Central memory CD8-positive, alpha-beta T cell (primary cell): ENCODE results near the gene IL20.
A peak's percentile ranks its signal among the peaks of the same experiment; 100 is the strongest.
"Not testable (repeated sequence)": the region's sequence is repeated elsewhere in the genome, so short reads cannot be mapped to it uniquely, and the experiment has no call there.

Source experiments
- ATAC-seq: fragments of 150-1000 bp; cut with Tn5 transposase; replicated peaks from 2 replicates; pipeline ENCODE4 v1.10.0; 2022; ENCODE audit warnings: mild to moderate bottlenecking, moderate FRiP score, moderate number of reproducible peaks; ENCODE audit not compliant: poor library complexity, severe bottlenecking; ENCODE audit errors: extremely low read depth
- DNase-seq, 2 donors: peaks; one replicate each; pipeline ENCODE4 v3.0.0; 2021; ENCODE audit warnings: low spot score in 2 of 2
- H3K27ac Mint-ChIP-seq: one replicate; pipeline ENCODE4 v1.8.0; 2022; ENCODE audit warnings: low read depth, mild to moderate bottlenecking, moderate library complexity, mixed read lengths
- H3K27me3 Mint-ChIP-seq: one replicate; pipeline ENCODE4 v1.8.0; 2022; ENCODE audit warnings: mixed read lengths
- H3K36me3 Mint-ChIP-seq: one replicate; pipeline ENCODE4 v1.8.0; 2022; ENCODE audit warnings: mild to moderate bottlenecking, moderate library complexity, mixed read lengths; ENCODE audit not compliant: insufficient read depth
- H3K4me1 Mint-ChIP-seq: one replicate; pipeline ENCODE4 v1.8.0; 2022; ENCODE audit warnings: mixed read lengths
- H3K4me3 Mint-ChIP-seq: one replicate; pipeline ENCODE4 v1.8.0; 2022; ENCODE audit warnings: mild to moderate bottlenecking, moderate library complexity, mixed read lengths
- H3K9me3 Mint-ChIP-seq: one replicate; pipeline ENCODE4 v1.8.0; 2022; ENCODE audit warnings: mixed read lengths

IL20 gene

DNA sequence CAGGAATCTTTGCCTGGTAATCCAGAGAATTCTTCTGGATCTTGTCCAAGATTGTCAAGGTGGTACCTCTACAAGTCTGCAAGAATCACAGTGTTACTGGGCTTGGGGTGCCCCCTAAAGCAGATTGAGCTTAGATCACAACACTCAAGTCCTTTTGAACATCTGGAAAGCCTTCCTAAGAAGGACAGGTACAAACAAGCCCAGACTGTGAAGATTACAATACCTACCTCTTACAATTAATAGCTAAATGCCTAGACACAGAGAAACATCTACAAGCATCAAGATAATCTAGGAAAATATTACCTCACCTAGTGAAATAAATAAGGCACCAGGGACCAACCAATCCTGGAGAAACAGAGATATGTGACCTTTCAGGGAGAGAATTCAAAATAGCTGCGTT is 17.5 kb upstream of the IL20 start:
- Mint-ChIP-seq H3K27me3 (peaks cover 40% of the 10 kb centered on the region), H3K36me3 (no peaks in the 10 kb centered on the region), H3K9me3 (no peaks in the 10 kb centered on the region), H3K4me1 (no peaks in the 10 kb centered on the region), H3K4me3 (no peak overlapping the region), H3K27ac (no peak overlapping the region)
- DNase-seq: no peak
- ATAC-seq: no peak

DNA sequence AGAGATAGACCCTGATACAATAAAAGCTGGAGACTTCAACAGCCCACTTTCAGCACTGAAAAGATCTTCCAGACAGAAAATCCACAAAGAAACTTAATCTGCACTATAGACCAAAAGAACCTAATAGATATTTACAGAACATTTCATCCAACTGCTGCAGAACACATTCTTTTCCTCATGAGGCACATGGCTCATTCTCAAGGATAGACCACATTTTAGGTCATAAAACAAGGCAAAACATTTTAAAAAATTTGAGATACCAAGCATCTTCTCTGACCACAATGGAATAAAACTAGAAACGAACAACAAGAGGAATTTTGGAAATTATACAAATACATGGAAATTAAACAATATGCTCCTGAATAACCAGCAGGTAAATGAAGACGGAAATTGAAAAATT is 15.0 kb upstream of the IL20 start:
- ATAC-seq: no peak
- DNase-seq: no peak
- Mint-ChIP-seq H3K9me3 (no peaks in the 10 kb centered on the region), H3K4me3 (no peak overlapping the region), H3K27ac (no peak overlapping the region), H3K27me3 (peaks cover 40% of the 10 kb centered on the region), H3K36me3 (no peaks in the 10 kb centered on the region), H3K4me1 (no peaks in the 10 kb centered on the region)

DNA sequence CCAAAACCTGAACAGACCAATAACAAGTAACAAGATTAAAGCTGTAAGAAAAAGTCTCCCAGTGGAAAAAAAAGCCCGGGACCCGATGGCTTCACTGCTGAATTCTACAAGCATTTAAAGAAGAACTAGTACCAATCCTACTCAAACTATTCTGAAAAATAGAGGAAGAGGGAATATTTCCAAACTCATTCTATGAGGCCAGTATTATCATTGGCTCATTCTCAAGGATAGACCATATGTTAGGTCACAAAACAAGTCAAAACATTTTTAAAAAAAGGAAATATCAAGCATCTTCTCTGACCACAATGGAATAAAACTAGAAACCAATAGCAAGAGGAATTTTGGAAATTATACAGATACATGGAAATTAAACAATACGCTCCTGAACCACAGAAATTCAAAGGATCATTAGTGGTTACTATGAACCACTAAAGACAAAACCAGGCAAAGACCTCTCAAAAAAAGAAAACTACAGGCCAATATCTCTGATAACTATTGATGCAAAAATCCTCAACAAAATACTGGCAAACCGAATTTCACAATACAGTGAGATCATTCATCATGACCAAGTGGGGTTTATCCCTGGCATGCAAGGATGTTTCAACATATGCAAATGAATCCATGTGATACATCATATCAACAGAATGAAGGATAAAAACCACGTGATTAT is 13.9 kb upstream of the IL20 start:
- Mint-ChIP-seq H3K4me1 (no peaks in the 10 kb centered on the region), H3K9me3 (no peaks in the 10 kb centered on the region), H3K27ac (no peak overlapping the region), H3K36me3 (no peaks in the 10 kb centered on the region), H3K27me3 (peaks cover 40% of the 10 kb centered on the region), H3K4me3 (no peak overlapping the region)
- ATAC-seq: no peak
- no peak for DNase-seq

DNA sequence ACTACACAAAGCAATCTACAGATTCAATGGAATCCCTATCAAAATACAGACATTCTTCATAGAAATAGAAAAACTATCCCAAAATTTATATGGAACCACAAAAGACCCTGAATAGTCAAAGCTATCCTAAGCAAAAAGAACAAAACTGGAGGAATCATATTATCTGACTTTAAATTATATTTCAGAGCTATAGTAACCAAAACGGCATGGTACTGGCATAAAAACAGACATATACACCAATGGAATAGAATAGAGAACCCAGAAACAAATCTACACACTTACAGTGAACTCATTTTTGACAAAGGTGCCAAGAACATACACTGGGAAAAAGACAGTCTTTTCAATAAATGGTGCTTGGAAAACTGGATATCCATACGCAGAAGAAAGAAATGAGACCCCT is 12.8 kb upstream of the IL20 start:
- H3K27ac Mint-ChIP-seq, H3K36me3 Mint-ChIP-seq, H3K4me3 Mint-ChIP-seq, DNase-seq, H3K4me1 Mint-ChIP-seq, H3K9me3 Mint-ChIP-seq, ATAC-seq: not testable (repeated sequence)
- H3K27me3 Mint-ChIP-seq: peaks cover 40% of the 10 kb centered on the region

DNA sequence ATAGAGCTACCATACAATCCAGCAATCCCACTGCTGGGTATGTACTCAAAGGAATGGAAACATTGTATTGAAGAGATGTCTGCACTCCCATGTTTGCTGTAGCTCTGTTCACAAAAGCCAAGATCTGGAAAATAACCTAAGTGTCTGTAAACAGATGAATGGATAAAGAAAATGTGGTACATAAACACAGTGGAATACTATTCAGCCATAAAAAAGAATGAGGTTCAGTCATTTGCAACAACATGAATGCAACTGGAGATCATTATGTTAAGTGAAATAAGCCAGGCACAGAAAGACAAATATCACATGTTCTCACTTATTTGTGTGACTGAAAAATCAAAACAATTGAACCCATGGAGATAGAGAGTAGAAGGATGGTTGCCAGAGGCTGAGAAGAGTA is 11.7 kb upstream of the IL20 start:
- not testable (repeated sequence) for H3K4me3 Mint-ChIP-seq, ATAC-seq
- peaks cover 29% of the 10 kb centered on the region for H3K27me3 Mint-ChIP-seq

DNA sequence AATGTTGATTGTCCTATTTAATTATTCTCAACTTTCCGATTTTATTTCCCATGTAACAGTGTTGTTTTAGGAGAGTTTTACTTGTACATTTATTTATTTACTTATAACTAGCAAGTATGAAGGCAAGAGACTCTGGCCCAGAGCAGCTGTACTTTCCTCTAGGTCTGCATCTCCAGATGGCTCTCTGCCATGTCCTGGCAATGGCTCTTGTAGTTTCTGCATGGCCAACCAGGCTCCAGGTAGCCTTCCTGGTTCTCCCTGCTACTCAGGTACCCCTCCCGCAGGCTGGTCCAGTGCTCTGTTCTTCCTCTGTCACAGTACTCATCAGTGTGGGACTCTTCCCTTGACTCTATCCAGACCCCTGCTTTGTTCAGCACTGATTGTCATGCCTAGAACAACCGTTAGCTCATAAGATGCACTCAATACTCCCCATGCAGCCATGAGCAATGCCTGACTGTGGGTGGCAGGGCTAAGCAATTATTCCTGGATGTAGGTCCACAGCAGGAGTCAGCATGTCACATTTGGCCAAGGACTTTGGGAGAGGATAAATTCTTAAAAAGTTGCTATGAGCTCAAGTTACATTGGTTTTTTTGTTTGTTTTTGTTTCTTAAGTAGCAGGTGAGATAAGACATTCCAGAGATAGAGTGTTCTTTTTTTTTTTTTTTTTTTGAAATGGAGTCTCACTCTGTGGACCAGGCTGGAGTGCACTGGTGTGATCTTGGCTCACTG is 10.9 kb upstream of the IL20 start:
- ATAC-seq (no peak), DNase-seq (no peak)
- Mint-ChIP-seq H3K36me3 (no peaks in the 10 kb centered on the region), H3K27ac (no peak overlapping the region), H3K9me3 (no peaks in the 10 kb centered on the region), H3K4me1 (no peaks in the 10 kb centered on the region), H3K4me3 (no peak overlapping the region), H3K27me3 (peaks cover 21% of the 10 kb centered on the region)

More for the DNA sequence above, 11.7 kb upstream of the IL20 start:
- DNase-seq, H3K9me3 Mint-ChIP-seq, H3K27ac Mint-ChIP-seq, H3K36me3 Mint-ChIP-seq, H3K4me1 Mint-ChIP-seq: not testable (repeated sequence)

DNA sequence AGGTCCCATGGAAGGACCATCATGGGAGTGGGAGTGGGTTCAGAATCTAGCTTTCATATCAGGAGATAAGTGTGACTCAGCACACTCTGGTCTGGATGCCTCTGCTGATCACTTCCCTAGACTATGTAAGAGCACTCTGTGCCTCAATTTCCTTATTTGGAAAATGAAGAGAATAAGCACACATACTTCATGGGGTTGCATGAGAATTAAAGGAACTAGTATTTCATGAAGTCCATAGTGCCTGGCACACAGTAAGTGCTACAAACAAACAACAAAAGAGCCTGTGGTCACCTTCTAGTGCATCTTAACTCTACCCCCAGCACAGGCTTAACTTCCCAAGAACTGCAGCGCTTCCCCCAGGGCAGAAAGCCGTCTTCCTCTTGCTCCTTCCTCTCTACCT is 9.6 kb upstream of the IL20 start:
- H3K9me3 Mint-ChIP-seq: no peaks in the 10 kb centered on the region
- DNase-seq: no peak
- ATAC-seq: no peak
- H3K4me3 Mint-ChIP-seq: no peak overlapping the region
- H3K36me3 Mint-ChIP-seq: no peaks in the 10 kb centered on the region
- no peak overlapping the region for H3K27ac Mint-ChIP-seq
- H3K4me1 Mint-ChIP-seq: no peaks in the 10 kb centered on the region
- peaks cover 21% of the 10 kb centered on the region for H3K27me3 Mint-ChIP-seq

DNA sequence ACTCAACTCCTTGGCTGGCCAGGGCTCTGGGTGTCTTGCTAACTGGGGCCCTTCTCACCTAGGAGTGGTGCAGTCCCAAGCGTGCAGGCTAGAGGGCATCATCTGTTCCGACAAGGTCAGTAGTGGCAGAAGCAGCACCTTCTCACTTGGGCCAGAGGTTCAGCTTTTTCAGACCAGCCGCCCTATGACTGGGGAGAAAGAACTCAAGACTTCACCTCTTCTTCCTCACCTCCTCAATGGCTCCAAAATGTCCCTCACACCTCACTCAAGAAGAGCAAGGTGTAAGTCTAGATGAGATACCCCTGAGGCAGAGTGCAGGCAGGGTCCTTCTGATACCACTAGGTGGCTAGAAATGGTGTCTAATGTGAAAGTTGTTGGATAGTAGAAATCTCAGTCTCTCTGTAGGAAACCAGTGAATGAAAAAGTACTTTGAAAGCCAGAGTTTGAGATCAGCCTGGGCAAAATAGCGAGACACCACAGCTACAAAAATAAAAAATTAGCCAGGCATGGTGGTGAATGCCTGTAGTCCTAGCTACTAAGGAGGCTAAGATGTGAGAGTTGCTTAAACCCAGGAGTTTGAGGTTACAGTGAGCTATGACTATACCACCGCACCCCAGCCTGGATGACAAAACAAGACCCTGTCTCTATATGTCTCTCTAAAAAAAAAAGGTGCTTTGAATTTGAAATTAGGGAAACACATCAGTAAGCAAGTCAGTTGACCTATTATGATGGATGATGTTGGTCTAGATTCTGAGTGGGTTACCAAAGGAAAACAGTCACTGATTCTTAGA is 8.6 kb upstream of the IL20 start:
- no peaks in the 10 kb centered on the region for H3K9me3 Mint-ChIP-seq
- no peak for DNase-seq
- H3K27me3 Mint-ChIP-seq: peaks cover 22% of the 10 kb centered on the region
- no peaks in the 10 kb centered on the region for H3K36me3 Mint-ChIP-seq
- no peak overlapping the region for H3K4me3 Mint-ChIP-seq
- no peaks in the 10 kb centered on the region for H3K4me1 Mint-ChIP-seq
- ATAC-seq: peak; percentile 60
- no peak overlapping the region for H3K27ac Mint-ChIP-seq

DNA sequence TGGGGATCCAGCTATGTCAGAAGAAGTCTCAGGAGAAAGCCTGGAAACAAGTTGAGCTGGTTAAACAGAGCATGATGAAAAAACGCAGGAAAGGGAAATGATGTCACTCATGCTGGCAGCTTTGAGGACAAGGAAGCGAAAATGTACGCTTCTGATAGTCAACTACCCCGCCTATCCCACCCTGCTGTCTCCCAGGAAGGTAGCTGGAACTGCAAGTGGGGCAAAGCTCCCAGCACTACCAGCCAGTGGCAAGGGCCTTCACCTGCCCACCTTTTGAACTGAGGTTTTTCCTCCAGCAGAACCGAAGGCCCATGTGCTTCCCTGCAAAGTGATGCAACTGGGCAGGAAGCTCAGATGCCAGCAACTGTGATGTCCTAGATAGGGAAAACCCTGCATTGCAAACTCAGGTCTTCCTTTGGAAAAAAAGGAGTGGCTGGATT is 6.3 kb upstream of the IL20 start:
- peaks cover 34% of the 10 kb centered on the region for H3K27me3 Mint-ChIP-seq
- H3K9me3 Mint-ChIP-seq: no peaks in the 10 kb centered on the region
- no peak for ATAC-seq
- DNase-seq: no peak
- H3K36me3 Mint-ChIP-seq: no peaks in the 10 kb centered on the region
- no peaks in the 10 kb centered on the region for H3K4me1 Mint-ChIP-seq
- H3K27ac Mint-ChIP-seq: no peak overlapping the region
- no peak overlapping the region for H3K4me3 Mint-ChIP-seq

DNA sequence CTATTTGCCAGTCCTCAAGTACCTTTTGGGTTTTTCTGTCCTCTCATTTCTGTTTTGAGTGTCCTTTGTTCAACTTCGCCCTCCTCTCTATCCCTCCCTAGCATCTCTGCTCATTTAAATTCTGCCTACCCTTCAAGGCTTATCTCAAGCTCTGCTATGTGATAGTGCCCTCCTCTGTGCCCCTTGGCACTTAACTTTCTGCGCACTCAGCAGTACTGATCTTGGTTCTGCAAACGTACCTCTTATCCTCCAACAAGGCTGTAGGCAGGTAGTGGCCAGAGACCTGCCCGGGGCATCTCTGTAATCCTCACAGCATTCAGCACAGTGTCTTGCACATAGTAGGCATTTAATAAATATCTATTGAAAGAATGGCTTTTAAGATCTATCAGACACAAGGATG is 5.3 kb upstream of the IL20 start:
- H3K4me3 Mint-ChIP-seq: no peak overlapping the region
- no peaks in the 10 kb centered on the region for H3K4me1 Mint-ChIP-seq
- no peaks in the 10 kb centered on the region for H3K36me3 Mint-ChIP-seq
- DNase-seq (no peak), ATAC-seq (no peak)
- H3K9me3 Mint-ChIP-seq: no peaks in the 10 kb centered on the region
- no peak overlapping the region for H3K27ac Mint-ChIP-seq
- H3K27me3 Mint-ChIP-seq: peaks cover 34% of the 10 kb centered on the region

DNA sequence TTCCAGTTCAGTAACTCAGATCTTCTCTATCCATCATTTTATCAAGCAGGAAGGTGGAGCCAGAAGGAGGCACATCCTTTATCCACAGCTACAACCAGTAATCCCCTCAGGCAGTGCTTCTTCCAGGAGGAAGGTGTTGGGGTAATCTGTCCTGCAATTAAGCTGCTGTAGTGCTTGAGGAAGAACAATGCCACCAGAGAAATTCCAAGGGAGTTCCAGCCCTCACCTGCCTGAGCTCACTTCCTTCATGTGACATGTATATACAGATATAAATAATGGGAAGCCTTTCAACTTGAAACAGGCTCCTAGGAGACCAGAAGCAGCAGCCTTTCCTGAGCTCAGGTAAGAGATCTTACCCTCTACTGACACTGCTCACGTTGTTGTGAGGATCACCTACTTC is 2.2 kb upstream of the IL20 start:
- Mint-ChIP-seq H3K27ac (no peak overlapping the region), H3K4me3 (no peak overlapping the region), H3K4me1 (no peaks in the 10 kb centered on the region), H3K36me3 (no peaks in the 10 kb centered on the region), H3K27me3 (peaks cover 34% of the 10 kb centered on the region), H3K9me3 (no peaks in the 10 kb centered on the region)
- no peak for ATAC-seq
- no peak for DNase-seq

DNA sequence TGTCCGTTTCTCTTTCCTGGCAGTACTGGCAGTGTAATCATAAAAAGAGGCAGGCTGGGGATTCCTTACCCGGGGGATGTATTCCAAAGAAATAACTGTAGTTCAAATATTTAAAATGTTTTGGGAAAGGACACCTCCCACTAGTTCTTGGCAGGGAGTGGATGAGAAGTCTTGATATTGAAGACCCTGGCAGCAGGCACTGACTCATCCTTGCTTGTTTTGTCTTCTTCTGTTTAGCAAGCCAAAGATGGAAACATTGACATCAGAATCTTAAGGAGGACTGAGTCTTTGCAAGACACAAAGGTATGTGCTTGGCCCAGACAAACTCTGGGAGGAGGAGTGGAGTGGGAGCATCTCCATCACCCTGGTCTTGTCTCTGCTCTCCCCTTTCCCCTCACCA is 639 bp downstream of the IL20 start:
- no peaks in the 10 kb centered on the region for H3K36me3 Mint-ChIP-seq
- peaks cover 33% of the 10 kb centered on the region for H3K27me3 Mint-ChIP-seq
- no peaks in the 10 kb centered on the region for H3K9me3 Mint-ChIP-seq
- DNase-seq (no peak), ATAC-seq (no peak)
- no peaks in the 10 kb centered on the region for H3K4me1 Mint-ChIP-seq
- H3K4me3 Mint-ChIP-seq: no peak overlapping the region
- H3K27ac Mint-ChIP-seq: no peak overlapping the region

DNA sequence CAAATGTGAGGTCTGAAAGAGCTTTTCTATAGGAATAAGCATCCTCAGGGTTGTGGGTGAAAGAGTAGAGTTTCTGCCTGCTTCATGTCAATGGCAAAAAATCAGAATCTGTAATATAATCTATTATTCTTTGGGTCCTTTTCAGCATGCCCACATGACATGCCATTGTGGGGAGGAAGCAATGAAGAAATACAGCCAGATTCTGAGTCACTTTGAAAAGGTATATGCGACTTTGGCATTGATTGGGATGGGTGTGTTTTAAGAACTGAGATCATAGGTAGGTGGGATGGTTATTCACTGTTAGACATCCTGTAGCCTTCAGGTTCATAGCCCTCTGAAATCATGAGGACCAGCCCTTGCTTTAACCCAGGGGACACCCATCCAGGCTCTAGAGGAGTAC is 1.8 kb downstream of the IL20 start:
- Mint-ChIP-seq H3K36me3 (no peaks in the 10 kb centered on the region), H3K4me1 (no peaks in the 10 kb centered on the region), H3K27me3 (peaks cover 26% of the 10 kb centered on the region), H3K27ac (no peak overlapping the region), H3K9me3 (peaks cover 3% of the 10 kb centered on the region), H3K4me3 (no peak overlapping the region)
- DNase-seq (no peak), ATAC-seq (no peak)
